ENCODE data around the gene SANBR. TPM values are rescaled to one million over a fixed set of nuclear protein-coding genes. Genes with fewer than 3 reads are reported as not detected.

The SANBR gene
- total RNA-seq, 4 donors from 2014 or later, result 5.3 to 16.3 (median 7.8) TPM

DNA sequence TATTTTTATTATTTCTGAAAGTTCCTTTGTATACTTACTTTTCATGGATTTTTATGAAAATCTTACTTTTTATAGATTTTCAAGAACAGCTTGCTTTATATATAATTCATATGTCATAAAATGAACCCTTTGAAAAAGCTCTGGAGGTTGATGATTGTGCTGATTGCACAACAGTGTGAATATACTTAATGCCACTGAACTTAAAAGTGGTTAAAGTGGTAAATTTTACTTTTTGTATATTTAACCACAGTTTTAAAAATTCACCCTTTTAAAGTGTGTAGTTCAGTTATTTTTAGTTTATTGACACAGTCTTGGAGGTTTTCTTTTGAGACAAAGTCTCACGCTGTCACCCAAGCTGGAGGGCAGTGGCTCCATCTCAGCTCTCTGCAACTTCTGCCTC is 8.4 kb downstream of the SANBR start:
- intact Hi-C loops (cut with DNase I), result no loop called here
- H3K36me3 ChIP-seq, result peaks cover 3 to 18% of the 10 kb centered on the region in 2 donors
- DNase-seq, result no peak

DNA sequence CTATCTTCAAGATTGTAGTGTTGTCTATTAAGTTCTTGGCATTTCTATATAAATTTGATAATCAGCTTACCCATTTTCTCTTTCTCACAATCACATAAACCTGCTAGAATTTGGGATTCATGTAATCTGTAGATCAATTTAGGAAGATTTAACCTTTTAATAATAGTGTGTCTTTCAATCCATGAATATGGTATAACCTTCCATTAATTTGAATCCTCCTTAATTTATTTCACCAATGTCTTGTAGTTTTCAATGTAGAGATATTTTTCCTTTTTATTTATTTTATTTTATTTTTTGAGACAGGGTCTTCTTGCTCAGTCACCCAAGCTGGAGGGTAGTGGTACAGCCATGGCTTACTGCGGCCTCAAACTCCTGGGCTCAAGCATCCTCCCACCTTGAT is 20.2 kb downstream of the SANBR start:
- Histone ChIP-seq H3K27me3 (no peaks in the 10 kb centered on the region), H3K4me1 (no peaks in the 10 kb centered on the region), H3K27ac (no peak overlapping the region), H3K9me3 (no peaks in the 10 kb centered on the region), H3K36me3 (peaks cover 5 to 13% of the 10 kb centered on the region in 2 donors), H3K4me3 (replicated peaks in 1 of 3) (no peak overlapping the region)
- intact Hi-C loops (cut with DNase I), result no loop called here
- TF ChIP-seq, protein P1, sequence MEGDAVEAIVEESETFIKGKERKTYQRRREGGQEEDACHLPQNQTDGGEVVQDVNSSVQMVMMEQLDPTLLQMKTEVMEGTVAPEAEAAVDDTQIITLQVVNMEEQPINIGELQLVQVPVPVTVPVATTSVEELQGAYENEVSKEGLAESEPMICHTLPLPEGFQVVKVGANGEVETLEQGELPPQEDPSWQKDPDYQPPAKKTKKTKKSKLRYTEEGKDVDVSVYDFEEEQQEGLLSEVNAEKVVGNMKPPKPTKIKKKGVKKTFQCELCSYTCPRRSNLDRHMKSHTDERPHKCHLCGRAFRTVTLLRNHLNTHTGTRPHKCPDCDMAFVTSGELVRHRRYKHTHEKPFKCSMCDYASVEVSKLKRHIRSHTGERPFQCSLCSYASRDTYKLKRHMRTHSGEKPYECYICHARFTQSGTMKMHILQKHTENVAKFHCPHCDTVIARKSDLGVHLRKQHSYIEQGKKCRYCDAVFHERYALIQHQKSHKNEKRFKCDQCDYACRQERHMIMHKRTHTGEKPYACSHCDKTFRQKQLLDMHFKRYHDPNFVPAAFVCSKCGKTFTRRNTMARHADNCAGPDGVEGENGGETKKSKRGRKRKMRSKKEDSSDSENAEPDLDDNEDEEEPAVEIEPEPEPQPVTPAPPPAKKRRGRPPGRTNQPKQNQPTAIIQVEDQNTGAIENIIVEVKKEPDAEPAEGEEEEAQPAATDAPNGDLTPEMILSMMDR (IDR thresholded peaks at IDR 0.05), result no peak
- no peak for TF ChIP-seq POLR2A (IDR thresholded peaks at IDR 0.05)
- WGBS, 2 donors, result 97 to 98% methylated on average over 1 of the region's 1 CpG
- DNase-seq, result no peak

More for the DNA sequence above, 8.4 kb downstream of the SANBR start:
- WGBS, 2 donors, result 78 to 86% methylated on average over 1 of the region's 1 CpG
- Histone ChIP-seq H3K4me1 (no peaks in the 10 kb centered on the region), H3K27ac (no peak overlapping the region), H3K4me3 (replicated peaks in 1 of 3) (no peak overlapping the region), H3K27me3 (no peaks in the 10 kb centered on the region), H3K9me3 (no peaks in the 10 kb centered on the region)
- TF ChIP-seq, protein P1 (IDR thresholded peaks at IDR 0.05), result no peak
- no peak for TF ChIP-seq POLR2A (IDR thresholded peaks at IDR 0.05)

DNA sequence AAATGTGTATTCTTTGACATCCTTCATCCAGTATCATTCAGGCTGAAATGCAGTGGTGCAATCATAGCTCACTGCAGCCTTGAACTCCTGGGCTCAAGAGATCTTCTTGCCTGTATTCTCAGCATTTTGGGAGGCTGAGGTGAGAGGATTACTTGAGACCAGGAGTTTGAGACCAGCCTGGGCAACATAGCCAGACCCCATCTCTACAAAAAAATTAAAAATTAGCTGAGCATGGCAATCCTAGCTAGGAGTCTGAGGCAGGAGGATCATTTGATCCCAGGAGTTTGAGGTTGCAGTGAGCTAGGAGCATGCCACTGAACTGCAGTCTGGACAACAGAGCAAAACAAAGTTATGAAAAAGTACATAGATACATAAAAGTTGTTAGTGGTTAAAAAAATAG is 24.1 kb downstream of the SANBR start:
- TF ChIP-seq, protein P1 (IDR thresholded peaks at IDR 0.05), result no peak
- TF ChIP-seq POLR2A (IDR thresholded peaks at IDR 0.05), result no peak
- intact Hi-C loops (cut with DNase I), result no loop called here
- DNase-seq, result no peak
- Histone ChIP-seq H3K27ac (no peak overlapping the region), H3K27me3 (no peaks in the 10 kb centered on the region), H3K4me1 (no peaks in the 10 kb centered on the region), H3K9me3 (no peaks in the 10 kb centered on the region), H3K36me3 (peaks cover 5 to 13% of the 10 kb centered on the region in 2 donors), H3K4me3 (replicated peaks in 1 of 3) (no peak overlapping the region)

DNA sequence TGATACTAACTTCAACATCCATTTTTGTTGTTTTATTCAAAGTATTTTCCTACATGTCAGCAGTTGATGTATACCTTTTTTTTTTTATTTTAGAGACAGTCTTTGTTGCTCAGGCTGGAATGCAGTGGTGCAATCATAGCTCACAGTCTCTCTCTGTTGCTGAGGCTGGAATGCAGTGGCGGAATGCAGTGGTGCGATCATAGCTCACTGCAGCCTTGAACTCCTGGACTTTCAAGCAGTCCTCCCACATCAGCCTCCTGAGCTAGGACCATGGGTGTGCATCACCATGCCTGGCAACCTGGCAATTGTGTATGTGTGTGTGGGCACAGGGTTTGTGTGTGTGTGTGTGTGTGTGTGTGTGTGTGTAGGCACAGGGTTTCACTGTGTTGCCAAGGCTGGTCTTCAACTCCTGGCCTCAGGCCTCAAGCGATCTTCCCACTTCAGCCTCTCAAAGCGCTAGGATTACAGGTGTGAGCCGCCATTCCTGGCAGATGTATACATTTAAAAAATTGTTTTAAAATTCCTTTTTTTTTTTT is 24.8 kb downstream of the SANBR start:
- Histone ChIP-seq H3K36me3 (peaks cover 5 to 12% of the 10 kb centered on the region in 2 donors), H3K27me3 (no peaks in the 10 kb centered on the region), H3K27ac (no peak overlapping the region), H3K9me3 (no peaks in the 10 kb centered on the region), H3K4me3 (replicated peaks in 1 of 3) (no peak overlapping the region), H3K4me1 (no peaks in the 10 kb centered on the region)
- intact Hi-C loops (cut with DNase I), result no loop called here
- TF ChIP-seq, protein P1 (IDR thresholded peaks at IDR 0.05), result no peak
- TF ChIP-seq POLR2A (IDR thresholded peaks at IDR 0.05), result no peak
- DNase-seq, result no peak
- 78 to 89% methylated on average over 5 of the region's 5 CpGs for whole genome bisulfite sequencing, 2 donors

DNA sequence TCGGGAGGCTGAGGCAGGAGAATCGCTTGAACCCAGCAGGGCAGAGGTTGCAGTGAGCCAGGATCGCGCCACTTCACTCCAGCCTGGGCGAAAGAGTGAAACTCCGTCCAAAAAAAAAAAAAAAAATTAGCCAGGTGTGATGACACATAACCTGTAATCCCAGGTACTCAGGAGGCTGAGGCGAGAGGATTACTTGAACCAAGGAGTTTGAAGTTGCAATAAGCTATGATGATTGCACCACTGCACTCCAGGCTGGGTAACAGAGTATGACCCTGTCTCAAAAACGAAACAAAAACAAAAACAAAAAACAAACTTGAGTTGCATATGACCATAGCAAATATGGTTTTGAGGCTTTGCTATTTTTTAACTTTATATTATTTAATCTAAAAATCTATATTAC is 25.8 kb downstream of the SANBR start:
- Histone ChIP-seq H3K4me3 (replicated peaks in 1 of 3) (no peak overlapping the region), H3K27me3 (no peaks in the 10 kb centered on the region), H3K4me1 (no peaks in the 10 kb centered on the region), H3K36me3 (peaks cover 5 to 8% of the 10 kb centered on the region in 2 donors), H3K9me3 (no peaks in the 10 kb centered on the region), H3K27ac (no peak overlapping the region)
- no peak for DNase-seq
- WGBS, 2 donors, result 82 to 90% methylated on average over 8 of the region's 8 CpGs
- intact Hi-C loops (cut with DNase I), result no loop called here
- TF ChIP-seq POLR2A (IDR thresholded peaks at IDR 0.05), result no peak
- TF ChIP-seq, protein P1 (IDR thresholded peaks at IDR 0.05), result no peak

Data from thyroid gland (tissue), 4 donors.